GM18907 (cell line): ENCODE data around the gene GZF1.

Experiments used
- ATAC-seq: cut with Tn5 transposase; IDR thresholded peaks from one replicate; pipeline ENCODE4 v1.9.1; 2021; ENCODE audit warnings: mild to moderate bottlenecking, moderate library complexity; ENCODE audit not compliant: unreplicated experiment

The GZF1 gene

DNA sequence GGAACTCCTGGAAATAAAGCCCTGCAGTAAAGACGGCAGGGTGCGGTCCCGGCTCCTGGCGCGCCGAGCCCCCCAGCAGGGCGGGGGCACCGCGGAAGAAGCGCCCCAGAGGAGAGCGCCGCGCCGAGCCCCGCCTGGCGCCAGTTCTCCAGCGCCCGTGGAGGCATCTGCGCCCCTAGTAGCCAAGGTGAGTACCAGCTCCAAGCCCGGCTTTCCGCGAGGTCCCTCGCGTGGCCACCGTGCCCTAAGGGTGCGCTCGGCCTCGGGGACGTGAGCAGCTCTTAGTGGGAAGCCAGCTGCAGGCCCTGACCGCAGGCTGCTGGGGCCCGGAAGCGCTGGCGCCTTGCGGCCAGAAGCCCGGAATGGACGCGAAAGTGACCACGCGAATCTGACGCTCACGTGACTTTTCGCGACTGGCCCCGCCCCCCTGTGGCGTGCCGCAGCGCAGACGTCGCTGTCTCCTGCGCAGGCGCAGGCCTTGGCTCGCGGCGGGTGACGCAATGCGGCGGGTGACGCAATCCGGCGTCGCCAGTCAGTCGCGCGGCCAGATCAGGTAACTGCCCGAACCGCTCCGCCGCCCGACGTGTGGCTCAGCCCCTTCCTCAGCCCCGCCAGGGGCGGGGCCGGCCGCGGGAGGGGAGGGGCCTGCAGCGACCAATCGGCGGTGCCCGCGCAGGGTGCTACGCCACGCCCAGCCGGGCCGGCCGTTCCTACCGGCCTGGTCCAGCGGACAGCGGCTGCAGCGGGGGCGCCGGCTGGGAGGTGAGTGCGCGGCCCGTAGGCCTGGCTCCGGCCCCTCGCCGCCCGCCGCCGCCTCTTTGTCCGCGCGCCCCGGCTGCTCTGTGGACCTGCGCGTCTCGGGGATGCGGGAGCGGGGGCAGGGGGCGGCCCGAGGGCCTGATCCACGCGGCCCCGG lies at the start of gene GZF1:
TSS of gene GZF1 (plus strand) at position 707 of the 916 bp plus-strand sequence. CDS start 2,202 bp downstream, outside the sequence.
- ATAC-seq: peak; percentile 73

- ATAC-seq: no peak
Measured at GRCh38 chr20:23313271-23313670, 48.7 kb upstream of the GZF1 start.

- ATAC-seq: no peak
Measured at GRCh38 chr20:23314699-23315098, 47.3 kb upstream of the GZF1 start.

- no peak for ATAC-seq
Measured at GRCh38 chr20:23315099-23315498, 46.9 kb upstream of the GZF1 start.

- no peak for ATAC-seq
Measured at GRCh38 chr20:23316626-23317025, 45.4 kb upstream of the GZF1 start.

DNA sequence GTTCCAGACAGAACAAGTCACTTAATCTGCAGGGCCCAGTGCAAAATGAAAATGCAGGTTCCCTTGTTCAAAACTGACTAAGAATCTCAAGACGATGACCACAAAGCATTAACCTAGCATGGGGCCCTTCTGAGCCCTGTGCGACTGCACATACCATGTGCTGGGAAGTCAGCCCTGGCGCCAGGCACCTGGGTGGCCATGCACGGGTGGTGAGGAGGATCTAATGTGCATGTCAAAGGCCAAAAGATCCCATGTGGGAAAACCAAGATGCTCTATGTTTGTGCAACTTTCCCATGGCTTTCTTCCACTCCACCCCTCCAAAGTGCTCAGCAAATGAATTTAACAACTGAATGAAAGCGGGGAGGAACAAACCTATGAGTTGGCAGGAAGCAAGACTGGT lies 44.9 kb upstream of the GZF1 start:
- no peak for ATAC-seq

DNA sequence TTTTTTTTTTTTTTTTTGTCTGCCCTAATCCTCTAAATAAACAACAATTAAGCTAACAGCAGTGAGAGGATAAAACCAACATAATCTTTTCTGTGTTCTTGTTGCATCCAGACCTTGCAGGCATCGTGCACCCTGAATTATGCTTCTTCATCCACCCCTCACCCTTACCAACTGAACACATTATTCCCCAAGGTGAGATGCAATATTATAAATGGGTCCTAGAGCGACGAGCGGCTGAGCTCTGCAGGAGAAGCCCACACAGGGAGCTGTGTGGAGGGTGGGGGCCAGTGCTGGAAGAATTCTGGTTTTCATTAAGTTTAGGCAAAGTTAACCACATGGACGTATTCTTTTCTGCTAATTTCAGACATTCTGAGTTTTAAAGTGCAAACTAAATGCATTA lies 43.6 kb upstream of the GZF1 start:
- ATAC-seq: no peak

DNA sequence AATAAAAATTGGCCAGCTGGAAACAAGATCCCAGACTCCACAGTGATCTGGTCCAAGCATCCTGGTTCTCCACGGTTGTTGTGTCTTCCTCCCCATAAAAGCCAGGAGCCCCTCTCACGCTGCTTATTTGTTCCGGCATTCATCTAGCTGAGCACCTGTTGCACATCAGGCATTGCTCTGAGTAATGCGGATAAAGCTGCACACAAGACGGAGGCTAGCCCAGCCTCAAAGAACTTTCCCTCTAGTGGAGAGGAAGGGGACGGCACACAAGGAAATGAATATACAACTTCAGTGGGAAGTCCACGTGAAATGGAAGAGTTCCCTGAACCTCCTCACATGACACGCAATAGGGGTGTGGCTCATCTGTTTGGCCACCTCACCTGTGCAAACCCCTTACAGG lies 41.7 kb upstream of the GZF1 start:
- no peak for ATAC-seq

GRCh38 chr20:23325107-23325506 lies 36.9 kb upstream of the GZF1 start:
- ATAC-seq: no peak

GRCh38 chr20:23326774-23327173 lies 35.2 kb upstream of the GZF1 start:
- no peak for ATAC-seq

GRCh38 chr20:23327617-23328333 lies 34.2 kb upstream of the GZF1 start:
- no peak for ATAC-seq

DNA sequence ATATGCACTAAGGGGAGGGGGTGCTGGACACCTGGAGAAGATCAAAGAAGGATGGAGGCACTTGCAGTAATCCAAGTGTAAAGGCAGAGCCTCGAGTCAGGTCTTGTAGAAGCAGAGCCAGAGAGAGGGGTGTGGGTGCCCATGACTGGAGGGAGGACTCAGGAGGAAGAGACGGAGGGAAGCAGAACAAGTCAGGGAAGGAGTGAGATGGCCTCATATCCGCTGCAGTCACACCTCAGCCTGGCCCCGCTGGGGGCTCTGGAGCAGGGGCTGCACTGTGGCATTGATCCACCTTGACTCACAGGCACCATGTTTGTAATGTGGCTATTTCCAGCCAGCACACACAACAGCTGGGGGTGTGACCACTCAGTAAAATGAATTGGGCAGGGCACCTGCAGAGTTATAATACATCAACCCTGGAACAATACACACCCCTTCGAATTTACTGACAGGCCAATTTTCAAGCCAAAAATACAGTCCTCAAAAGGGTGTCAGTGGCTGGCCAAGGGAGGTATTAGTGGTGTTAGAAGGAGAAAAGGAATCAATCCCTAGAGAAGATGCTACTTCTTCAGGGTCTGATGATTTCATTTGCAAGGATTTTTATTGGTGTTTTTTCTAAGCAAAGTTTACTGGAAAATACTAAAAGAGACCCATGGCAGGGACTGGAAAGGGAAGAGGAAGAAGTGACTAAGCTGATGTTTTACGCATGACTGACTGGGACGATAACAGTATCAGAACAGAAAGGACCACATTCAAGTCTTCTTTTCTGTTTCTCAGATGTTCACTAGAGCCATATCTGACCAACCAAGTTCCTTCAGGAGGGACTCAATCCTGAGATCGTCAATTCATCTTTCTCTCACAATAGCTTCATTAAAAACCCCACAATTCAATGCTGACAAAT lies 30.3 kb upstream of the GZF1 start:
- ATAC-seq: no peak

GRCh38 chr20:23332467-23332866 lies 29.5 kb upstream of the GZF1 start:
- ATAC-seq: no peak

GRCh38 chr20:23334111-23334510 lies 27.9 kb upstream of the GZF1 start:
- ATAC-seq: no peak

GRCh38 chr20:23335521-23335920 lies 26.5 kb upstream of the GZF1 start:
- ATAC-seq: no peak

DNA sequence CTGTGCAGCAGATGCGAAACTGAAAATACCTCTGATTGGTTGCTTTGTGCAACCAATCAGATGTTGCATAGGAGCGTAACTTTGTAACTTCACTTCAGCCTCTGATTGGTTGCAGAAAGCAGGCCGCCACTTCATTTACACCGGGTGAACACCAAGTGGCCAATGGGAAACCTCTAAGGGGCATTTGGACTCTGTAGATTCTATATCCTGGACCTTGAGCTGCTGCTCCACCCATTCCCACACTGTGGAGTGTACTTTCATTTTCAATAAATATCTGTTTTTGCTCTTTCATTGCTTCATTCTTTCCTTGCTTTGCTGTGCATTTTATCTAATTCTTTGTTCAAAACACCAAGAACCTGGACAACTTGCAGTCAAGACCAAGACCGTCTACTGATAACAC lies 25.5 kb upstream of the GZF1 start:
- no peak for ATAC-seq

GRCh38 chr20:23337312-23337711 lies 24.7 kb upstream of the GZF1 start:
- no peak for ATAC-seq

- ATAC-seq: no peak
Measured at GRCh38 chr20:23339986-23340385, 22.0 kb upstream of the GZF1 start.

- no peak for ATAC-seq
Measured at GRCh38 chr20:23340524-23340923, 21.5 kb upstream of the GZF1 start.

GRCh38 chr20:23341073-23341472 lies 20.9 kb upstream of the GZF1 start:
- ATAC-seq: no peak

DNA sequence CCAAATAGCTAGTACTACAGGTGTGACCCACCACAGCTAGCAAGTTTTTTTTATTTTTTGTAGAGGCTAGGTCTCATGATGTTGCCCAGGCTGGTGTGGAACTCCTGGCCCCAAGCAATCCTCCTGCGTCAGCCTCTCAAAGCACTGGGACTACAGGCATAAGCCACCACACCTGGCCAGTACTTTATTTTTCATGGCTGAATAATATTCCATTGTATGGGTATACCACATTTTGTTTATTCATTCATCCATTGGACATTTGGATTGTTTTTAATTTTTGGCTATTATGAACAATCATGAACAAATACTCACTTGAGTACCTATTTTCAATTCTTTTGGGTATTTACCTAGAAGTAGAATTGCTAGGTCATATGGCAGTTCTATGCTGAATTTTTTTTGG lies 18.4 kb upstream of the GZF1 start:
- no peak for ATAC-seq
